Endothelial cell of umbilical vein (primary cell): ENCODE measurements around the gene RTEL1. TPM values are rescaled to one million over a fixed set of nuclear protein-coding genes. Genes with fewer than 3 reads are reported as not detected.
"Not testable (repeated sequence)": the region's sequence is repeated elsewhere in the genome, so short reads cannot be mapped to it uniquely, and the experiment has no call there.

Source experiments
- BruUV-seq: library from RNA; stranded (reverse); fragments of 400-500 nt; replicated peaks from 2 replicates; lab custom pipeline; 2021; lab: Mats Ljungman, UMichigan
- CTCF ChIA-PET: fragments of 300-600, 350-600 bp; sonication (Branson Sonifier 250); formaldehyde crosslinking; loops from one replicate; lab custom pipeline; 2021; ENCODE audit warnings: antibody characterized with exemption, inconsistent platforms; lab: Charles Lee
- POLR2A ChIA-PET: fragments of 300-600, 350-600 bp; sonication (Branson Sonifier 250); formaldehyde crosslinking; loops from one replicate; lab custom pipeline; 2021; ENCODE audit warnings: antibody characterized with exemption, inconsistent platforms; lab: Charles Lee
- DNase-seq: peaks from one replicate; pipeline ENCODE4 v3.0.0-alpha.2; 2011; ENCODE audit warnings: low read depth, low spot score
- FAIRE-seq: peaks from 2 replicates; lab custom pipeline; 2011; peaks lifted over from hg19 to GRCh38; lab: Jason Lieb, UNC
- H2AFZ ChIP-seq: 2 replicates; pipeline ENCODE4 v1.6.0; 2012; ENCODE audit warnings: low read depth, low read length, control low read depth, inconsistent platforms
- H3K27ac ChIP-seq: 2 replicates; pipeline ENCODE4 v1.5.1; 2011; ENCODE audit warnings: low read depth, mild to moderate bottlenecking, control low read depth, low read length, moderate library complexity; ENCODE audit not compliant: insufficient read depth
- H3K27me3 ChIP-seq, 2 experiments: 2 replicates each; pipeline versions ENCODE4 v1.6.0 to v1.6.1; 2011; ENCODE audit warnings: low read length in 2 of 2, mixed read lengths in 1 of 2; ENCODE audit not compliant: control insufficient read depth in 2 of 2, insufficient read depth in 2 of 2
- H3K36me3 ChIP-seq, 2 experiments: 2 replicates in 1 of 2; 3 replicates in 1 of 2; pipeline ENCODE4 v1.5.1; 2011; ENCODE audit warnings: low read length in 2 of 2, mild to moderate bottlenecking in 1 of 2, moderate library complexity in 1 of 2; ENCODE audit not compliant: control insufficient read depth in 2 of 2, insufficient read depth in 2 of 2; ENCODE audit errors: extremely low read depth in 1 of 2
- H3K4me1 ChIP-seq: 3 replicates; pipeline ENCODE4 v1.5.1; 2011; ENCODE audit warnings: mild to moderate bottlenecking, low read length; ENCODE audit not compliant: control insufficient read depth, insufficient read depth; ENCODE audit errors: extremely low read depth
- H3K4me2 ChIP-seq: 2 replicates; pipeline ENCODE4 v1.6.1; 2011; ENCODE audit warnings: low read length, control low read depth, mixed read lengths; ENCODE audit not compliant: insufficient read depth
- H3K4me3 ChIP-seq, 3 experiments: fragments of 200-600 bp in 1 of 3; sonication (generic), shearing (Covaris generic) in 1 of 3; replicated peaks in 1 of 3; 2 replicates each; pipeline ENCODE4 v1.5.1; 2011 to 2016; ENCODE audit warnings: control low read depth in 3 of 3, low read length in 3 of 3, mild to moderate bottlenecking in 2 of 3, inconsistent platforms in 1 of 3, low read depth in 1 of 3, moderate library complexity in 1 of 3; ENCODE audit not compliant: insufficient read depth in 1 of 3
- H3K79me2 ChIP-seq: 2 replicates; pipeline ENCODE4 v1.6.0; 2012; ENCODE audit warnings: low read length, inconsistent platforms; ENCODE audit not compliant: control insufficient read depth, insufficient read depth
- H3K9ac ChIP-seq: replicated peaks from 2 replicates; pipeline ENCODE3; 2011; ENCODE audit warnings: low read length, control low read depth; ENCODE audit not compliant: insufficient read depth; ENCODE audit errors: extremely low read depth
- H3K9me1 ChIP-seq: replicated peaks from 3 replicates; pipeline ENCODE4 v1.6.0; 2011; ENCODE audit warnings: mild to moderate bottlenecking, low read length; ENCODE audit not compliant: control insufficient read depth, insufficient read depth; ENCODE audit errors: extremely low read depth
- H3K9me3 ChIP-seq: replicated peaks from 2 replicates; pipeline ENCODE4 v1.5.1; 2012; ENCODE audit warnings: low read length, inconsistent platforms; ENCODE audit not compliant: control insufficient read depth, insufficient read depth
- H4K20me1 ChIP-seq: replicated peaks from 2 replicates; pipeline ENCODE3; 2011; ENCODE audit warnings: mild to moderate bottlenecking, low read length; ENCODE audit not compliant: control insufficient read depth, insufficient read depth; ENCODE audit errors: extremely low read depth
- EZH2 ChIP-seq: IDR thresholded peaks from 2 replicates; pipeline ENCODE4 v1.6.1; 2012; ENCODE audit warnings: borderline replicate concordance, low read depth, mild to moderate bottlenecking, moderate library complexity, low read length, inconsistent platforms; ENCODE audit not compliant: severe bottlenecking
- FOS ChIP-seq: IDR thresholded peaks from 2 replicates; pipeline ENCODE4 v1.6.1; 2011; ENCODE audit warnings: mild to moderate bottlenecking, low read length, moderate library complexity, borderline replicate concordance; ENCODE audit not compliant: insufficient read depth
- GATA2 ChIP-seq: IDR thresholded peaks from 2 replicates; pipeline ENCODE4 v1.7.0; 2011; ENCODE audit warnings: low read depth, mild to moderate bottlenecking, moderate library complexity, mixed read lengths, low read length; ENCODE audit not compliant: insufficient read length, insufficient read depth
- JUN ChIP-seq: IDR thresholded peaks from 2 replicates; pipeline ENCODE4 v1.6.1; 2011; ENCODE audit warnings: borderline replicate concordance, low read depth; ENCODE audit not compliant: insufficient read length, insufficient read depth
- MAX ChIP-seq: IDR thresholded peaks from 2 replicates; pipeline ENCODE4 v1.6.1; 2011; ENCODE audit not compliant: insufficient read depth, insufficient read length
- MYC ChIP-seq: IDR thresholded peaks from one replicate; pipeline ENCODE4 v1.6.1; 2011; ENCODE audit warnings: mild to moderate bottlenecking, low read depth, low read length
- POLR2A ChIP-seq: IDR thresholded peaks from 2 replicates; pipeline ENCODE4 v1.6.1; 2012; ENCODE audit warnings: low read depth, mild to moderate bottlenecking, control low read depth, low read length
- POLR2AphosphoS5 ChIP-seq: IDR thresholded peaks from 2 replicates; pipeline ENCODE4 v1.6.1; 2012; ENCODE audit warnings: low read depth, mild to moderate bottlenecking, control low read depth, low read length, moderate library complexity; ENCODE audit not compliant: insufficient read depth
- dilution Hi-C: fragments of 300-500 bp; cut with MboI; formaldehyde crosslinking; loops from one replicate; pipeline ENCODE4 v1.15.0; 2019; ENCODE audit warnings: low sequenced_read_pairs; ENCODE audit not compliant: extremely low pct_ligation_motif_present
- intact Hi-C: fragments of 100-400 bp; cut with micrococcal nuclease; formaldehyde crosslinking; loops from one replicate; pipeline ENCODE4 v1.10.0; 2022
- polyA plus RNA-seq, 4 experiments: library from polyadenylated mRNA; depleted of rRNA in 3 of 4; stranded (reverse) in 3 of 4; unstranded in 1 of 4; fragments of >200 nt; gene quantifications; 2 replicates each; pipeline versions ENCODE4 v1.2.1 to v1.2.3, GENCODE V29; 2011 to 2012; ENCODE audit warnings: missing spikeins in 1 of 4
- total RNA-seq: library from RNA; stranded (reverse); gene quantifications from 2 replicates; pipeline ENCODE4 v1.2.3, GENCODE V29; 2021
- TF ChIP-seq, protein P1 (sequence below), 2 donors: IDR thresholded peaks; 1 replicate in 1 of 2; 2 replicates in 1 of 2; pipeline ENCODE4 v1.5.1; 2011; ENCODE audit warnings: low read length in 2 of 2, mild to moderate bottlenecking in 2 of 2, moderate library complexity in 2 of 2, control low read depth in 1 of 2, inconsistent platforms in 1 of 2, low read depth in 1 of 2; ENCODE audit not compliant: insufficient read depth in 1 of 2; ENCODE audit errors: extremely low read depth in 1 of 2

The RTEL1 gene
- total and polyA plus RNA-seq, 2 donors (not counting 3 experiments of a cell fraction or from before 2014, with no cell fraction given): 17.0 to 44.9 TPM

DNA sequence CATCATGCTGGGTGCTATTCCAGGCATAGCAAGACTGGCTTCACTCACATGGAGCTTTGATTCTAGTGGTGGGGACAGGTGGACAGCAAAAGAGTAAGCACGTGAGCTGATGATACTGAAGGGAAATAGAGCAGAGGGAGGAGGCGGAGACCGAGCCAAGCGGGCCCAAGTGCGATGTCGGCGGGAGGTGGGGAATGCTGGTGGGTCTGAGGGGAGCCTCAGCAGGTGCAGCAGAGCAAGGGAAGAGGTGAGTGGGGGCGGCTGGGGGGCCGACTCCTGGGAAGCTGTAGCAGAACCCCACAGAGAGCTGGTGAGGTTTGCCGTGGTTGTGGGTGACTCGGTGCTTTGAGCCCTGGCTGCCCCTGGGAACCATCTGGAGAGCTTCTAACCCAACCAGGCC, 10.2 kb downstream of the RTEL1 start:
- Histone ChIP-seq H3K9ac (no peak overlapping the region), H3K9me1 (no peaks in the 10 kb centered on the region), H3K27me3 (no peaks in the 10 kb centered on the region), H2AFZ (no peak overlapping the region), H3K4me1 (no peaks in the 10 kb centered on the region), H3K4me3 (no peak overlapping the region), H3K36me3 (peaks cover 2 to 28% of the 10 kb centered on the region in 2 experiments), H3K9me3 (no peaks in the 10 kb centered on the region), H3K27ac (no peak overlapping the region), H3K79me2 (peaks cover 3% of the 10 kb centered on the region), H4K20me1 (no peaks in the 10 kb centered on the region), H3K4me2 (no peak overlapping the region)
- ChIA-PET CTCF (interaction anchor here (2.1 kb wide), 1 partner anchor 10 kb away, joined by 7 read pairs; the partner anchor contains the start of gene RTEL1), POLR2A (no interaction called here)
- DNase-seq (no peak), FAIRE-seq (no peak)
- intact Hi-C loops: no loop called here
- dilution Hi-C loops: no loop called here
- no peak for TF ChIP-seq FOS
- TF ChIP-seq, protein P1, sequence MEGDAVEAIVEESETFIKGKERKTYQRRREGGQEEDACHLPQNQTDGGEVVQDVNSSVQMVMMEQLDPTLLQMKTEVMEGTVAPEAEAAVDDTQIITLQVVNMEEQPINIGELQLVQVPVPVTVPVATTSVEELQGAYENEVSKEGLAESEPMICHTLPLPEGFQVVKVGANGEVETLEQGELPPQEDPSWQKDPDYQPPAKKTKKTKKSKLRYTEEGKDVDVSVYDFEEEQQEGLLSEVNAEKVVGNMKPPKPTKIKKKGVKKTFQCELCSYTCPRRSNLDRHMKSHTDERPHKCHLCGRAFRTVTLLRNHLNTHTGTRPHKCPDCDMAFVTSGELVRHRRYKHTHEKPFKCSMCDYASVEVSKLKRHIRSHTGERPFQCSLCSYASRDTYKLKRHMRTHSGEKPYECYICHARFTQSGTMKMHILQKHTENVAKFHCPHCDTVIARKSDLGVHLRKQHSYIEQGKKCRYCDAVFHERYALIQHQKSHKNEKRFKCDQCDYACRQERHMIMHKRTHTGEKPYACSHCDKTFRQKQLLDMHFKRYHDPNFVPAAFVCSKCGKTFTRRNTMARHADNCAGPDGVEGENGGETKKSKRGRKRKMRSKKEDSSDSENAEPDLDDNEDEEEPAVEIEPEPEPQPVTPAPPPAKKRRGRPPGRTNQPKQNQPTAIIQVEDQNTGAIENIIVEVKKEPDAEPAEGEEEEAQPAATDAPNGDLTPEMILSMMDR (IDR thresholded peaks at IDR 0.05; ENCODE audit: extremely low read depth in 1 of 2, insufficient read depth in 1 of 2, low read depth in 1 of 2, low read length in 2 of 2): no peak
- TF ChIP-seq MYC: no peak
- TF ChIP-seq POLR2A: no peak
- TF ChIP-seq MAX: no peak
- no peak for TF ChIP-seq JUN
- TF ChIP-seq POLR2AphosphoS5: no peak
- no peak for TF ChIP-seq EZH2
- no peak for TF ChIP-seq GATA2
- no TSS peak for BruUV-seq

DNA sequence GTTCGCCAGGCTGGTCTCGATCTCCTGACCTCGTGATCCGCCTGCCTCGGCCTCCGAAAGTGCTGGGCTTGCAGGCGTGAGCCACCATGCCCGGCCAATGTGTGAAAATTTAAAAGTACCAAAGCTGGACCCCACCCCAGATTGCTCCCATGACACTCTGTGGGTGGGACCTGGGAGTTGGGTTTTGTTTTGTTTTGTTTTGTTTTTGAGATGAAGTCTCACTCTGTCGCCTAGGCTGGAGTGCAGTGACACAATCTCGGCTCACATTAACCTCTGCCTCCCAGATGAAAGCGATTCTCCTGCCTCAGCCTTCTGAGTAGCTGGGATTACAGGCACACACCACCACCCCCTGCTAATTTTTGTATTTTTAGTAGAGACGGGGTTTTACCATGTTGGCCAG, 13.6 kb downstream of the RTEL1 start:
- CTCF ChIA-PET, H3K4me3 ChIP-seq, DNase-seq, H3K9ac ChIP-seq, H4K20me1 ChIP-seq, H3K79me2 ChIP-seq, dilution Hi-C loops, BruUV-seq, H3K27me3 ChIP-seq, intact Hi-C loops, H3K4me1 ChIP-seq, H3K9me3 ChIP-seq, POLR2A ChIA-PET, H3K9me1 ChIP-seq, H3K4me2 ChIP-seq, H3K27ac ChIP-seq, H2AFZ ChIP-seq, FAIRE-seq: not testable (repeated sequence)
- peaks cover 2 to 13% of the 10 kb centered on the region in 2 experiments for H3K36me3 ChIP-seq
